Middle frontal gyrus (tissue), 1 donor: Measurements from ENCODE around the gene EXOC7.
"Not testable (repeated sequence)": the region's sequence is repeated elsewhere in the genome, so short reads cannot be mapped to it uniquely, and the experiment has no call there.

Experiments
- DNase-seq: peaks from one replicate; pipeline ENCODE4 v3.0.0-alpha.2; 2015; ENCODE audit warnings: low spot score; ENCODE audit errors: extremely low spot score

Gene EXOC7

GRCh38 chr17:76046064-76046463 lies 57.5 kb downstream of the EXOC7 start:
- DNase-seq: no peak

DNA sequence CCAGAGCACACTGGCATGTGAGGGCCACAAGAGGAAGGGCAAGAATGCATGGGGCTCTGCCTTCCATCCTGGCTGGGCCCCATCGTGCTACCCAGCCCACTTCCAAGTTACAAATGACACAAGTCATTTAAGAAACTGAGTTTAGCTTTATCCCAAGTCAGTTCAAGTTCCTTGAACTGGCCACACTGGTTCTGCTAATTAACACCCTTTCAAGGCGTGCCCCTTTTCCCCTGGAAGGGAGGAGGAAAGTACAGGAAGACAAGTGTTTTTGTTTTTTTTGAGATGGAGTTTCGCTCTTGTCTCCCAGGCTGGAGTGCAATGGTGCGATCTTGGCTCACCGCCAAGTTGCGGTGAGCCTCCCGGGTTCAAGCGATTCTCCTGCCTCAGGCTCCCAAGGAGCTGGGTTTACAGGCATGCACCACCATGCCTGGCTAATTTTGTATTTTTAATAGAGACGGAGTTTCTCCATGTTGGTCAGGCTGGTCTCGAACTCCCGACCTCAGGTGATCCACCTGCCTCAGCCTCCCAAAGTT lies 59.0 kb downstream of the EXOC7 start:
- not testable (repeated sequence) for DNase-seq

DNA sequence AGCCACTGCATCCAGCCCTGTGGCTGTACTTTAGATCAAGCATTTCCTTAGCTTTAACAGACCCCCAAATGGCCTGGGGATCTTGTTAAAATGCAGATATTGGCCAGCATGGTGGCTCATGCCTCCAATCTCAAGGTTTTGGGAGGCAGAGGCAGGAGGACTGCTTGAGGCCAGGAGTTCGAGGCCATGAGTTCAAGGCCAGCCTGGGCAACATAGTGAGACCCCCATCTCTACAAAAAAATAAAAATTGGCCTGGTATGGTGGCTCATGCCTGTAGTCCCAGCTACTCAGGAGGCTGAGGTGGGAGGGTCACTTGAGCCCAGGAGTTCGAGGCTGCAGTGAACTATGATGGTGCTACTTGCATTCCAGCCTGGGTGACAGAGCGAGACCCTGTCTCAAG lies 60.7 kb downstream of the EXOC7 start:
- DNase-seq: not testable (repeated sequence)

- DNase-seq: no peak
These were observed 63.2 kb downstream of the EXOC7 start for GRCh38 chr17:76040376-76040775.

DNA sequence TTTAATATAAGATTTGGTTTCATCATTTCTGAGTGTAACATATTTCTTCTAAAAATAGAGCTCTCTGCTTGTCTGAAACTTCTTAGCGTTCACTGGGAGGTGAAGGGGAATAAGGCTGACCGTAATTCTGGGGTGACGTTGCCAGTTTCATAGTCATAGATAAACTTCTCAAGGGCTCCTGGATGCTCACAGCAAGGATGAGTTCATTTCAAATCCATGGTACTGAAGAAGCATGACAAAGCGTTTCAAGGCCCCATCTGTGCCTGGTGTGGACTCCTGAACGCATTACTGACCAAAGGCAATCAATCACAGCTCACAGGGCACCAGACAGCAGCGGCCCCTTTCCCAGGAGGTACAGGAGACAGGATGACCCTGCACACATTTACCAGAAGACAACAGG lies 64.5 kb downstream of the EXOC7 start:
- no peak for DNase-seq

- no peak for DNase-seq
These were observed 65.5 kb downstream of the EXOC7 start for GRCh38 chr17:76038050-76038449.

- no peak for DNase-seq
These were observed 66.9 kb downstream of the EXOC7 start for GRCh38 chr17:76036497-76037261.

- DNase-seq: no peak
These were observed 68.9 kb downstream of the EXOC7 start for GRCh38 chr17:76034428-76035350.

- DNase-seq: no peak
These were observed 70.4 kb downstream of the EXOC7 start for GRCh38 chr17:76033139-76033538.

DNA sequence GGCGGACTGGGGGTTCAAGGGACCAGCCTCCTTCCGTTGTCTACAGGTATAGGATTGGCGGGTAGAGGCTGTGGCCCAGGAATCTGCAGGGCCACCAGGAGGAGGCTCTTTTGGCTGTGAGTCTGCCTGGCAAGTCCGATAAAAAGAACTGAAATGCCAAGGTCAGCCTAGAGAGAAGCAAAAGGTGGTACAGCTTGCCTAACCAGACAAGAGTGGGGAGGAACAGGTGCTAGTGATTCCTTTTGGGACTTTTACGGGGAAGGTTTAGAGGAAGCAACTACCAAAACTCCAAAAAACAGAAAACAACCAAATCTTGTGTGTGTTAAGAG lies 70.8 kb downstream of the EXOC7 start:
- no peak for DNase-seq

- DNase-seq: no peak
These were observed 71.4 kb downstream of the EXOC7 start for GRCh38 chr17:76032073-76032779.
